Eye (tissue), 1 donor: ENCODE data around the gene TFB1M.
"Not testable (repeated sequence)": the region's sequence is repeated elsewhere in the genome, so short reads cannot be mapped to it uniquely, and the experiment has no call there.

Experiments used
- DNase-seq: peaks from one replicate; pipeline ENCODE4 v3.0.0-alpha.2; 2015

The TFB1M gene

DNA sequence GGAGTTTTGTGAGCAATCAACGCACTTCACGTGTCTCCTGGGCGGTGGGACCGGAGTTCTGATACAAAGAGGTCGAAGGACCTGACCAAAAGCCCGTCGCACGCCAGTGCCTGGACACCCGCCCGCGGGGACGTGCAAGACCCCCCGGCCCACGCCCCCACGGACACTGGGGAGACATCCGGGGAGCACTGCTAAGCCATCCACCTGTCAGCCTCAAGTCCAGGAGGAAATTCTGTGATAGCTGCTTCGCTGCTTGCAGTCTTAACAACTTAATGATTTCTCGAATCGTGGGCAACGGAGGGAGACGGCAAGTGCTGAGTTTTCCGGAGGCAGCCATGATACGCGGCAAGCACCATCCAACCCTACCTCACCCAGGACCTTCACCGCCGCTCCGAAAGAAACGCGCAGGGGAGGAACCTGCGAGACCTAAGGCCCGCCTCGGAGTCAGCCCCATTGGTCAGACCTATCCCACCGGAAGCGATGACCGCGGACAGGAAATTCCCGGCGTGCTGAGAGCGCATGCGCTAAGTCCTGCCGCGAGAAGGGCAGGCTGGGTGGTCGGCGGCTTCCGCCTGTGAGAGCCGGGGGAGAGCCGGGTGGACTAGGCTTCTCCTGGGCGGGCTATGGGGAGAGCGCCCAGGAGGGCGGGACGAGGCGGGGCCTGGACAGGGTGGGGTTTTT is at the start of gene TFB1M:
TFB1M (minus strand) TSS at position 393 of the 681 bp plus-strand sequence; CDS start at position 337, 56 bp downstream.
- peak; percentile 99 for DNase-seq

DNA sequence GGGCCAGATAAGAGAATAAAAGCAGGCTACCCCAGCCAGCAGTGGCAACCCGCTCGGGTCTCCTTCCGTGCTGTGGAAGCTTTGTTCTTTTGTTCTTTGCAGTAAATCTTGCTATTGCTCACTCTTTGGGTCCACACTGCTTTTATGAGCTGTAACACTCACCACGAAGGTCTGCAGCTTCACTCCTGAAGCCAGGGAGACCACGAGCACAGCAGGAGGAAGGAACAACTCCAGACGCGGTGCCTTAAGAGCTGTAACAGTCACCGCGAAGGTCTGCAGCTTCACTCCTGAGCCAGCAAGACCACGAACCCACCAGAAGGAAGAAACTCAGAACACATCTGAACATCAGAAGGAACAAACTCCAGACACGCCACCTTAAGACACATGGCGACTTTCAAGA is 49.7 kb upstream of the TFB1M start:
- DNase-seq = not testable (repeated sequence)

DNA sequence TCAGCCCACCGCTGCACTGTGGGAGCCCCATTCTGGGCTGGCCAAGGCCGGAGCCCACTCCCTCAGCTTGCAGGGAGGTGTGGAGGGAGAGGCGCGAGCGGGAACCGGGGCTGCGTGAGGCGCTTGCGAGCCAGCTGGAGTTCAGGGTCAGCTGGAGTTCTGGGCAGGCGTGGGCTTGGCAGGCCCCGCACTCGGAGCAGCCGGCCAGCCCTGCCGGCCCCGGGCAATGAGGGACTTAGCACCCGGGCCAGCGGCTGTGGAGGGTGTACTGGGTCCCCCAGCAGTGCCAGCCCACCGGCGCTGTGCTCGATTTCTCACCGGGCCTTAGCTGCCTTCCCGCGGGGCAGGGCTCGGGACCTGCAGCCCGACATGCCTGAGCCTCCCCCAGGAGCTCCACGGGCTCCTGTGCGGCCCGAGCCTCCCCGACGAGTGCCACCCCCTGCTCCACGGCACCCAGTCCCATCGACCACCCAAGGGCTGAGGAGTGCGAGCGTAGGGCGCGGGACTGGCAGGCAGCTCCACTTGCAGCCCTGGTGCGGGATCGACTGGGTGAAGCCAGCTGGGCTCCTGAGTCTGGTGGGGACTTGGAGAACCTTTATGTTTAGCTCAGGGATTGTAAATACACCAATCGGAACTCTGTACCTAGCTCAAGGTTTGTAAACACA is 48.8 kb upstream of the TFB1M start:
- not testable (repeated sequence) for DNase-seq

DNA sequence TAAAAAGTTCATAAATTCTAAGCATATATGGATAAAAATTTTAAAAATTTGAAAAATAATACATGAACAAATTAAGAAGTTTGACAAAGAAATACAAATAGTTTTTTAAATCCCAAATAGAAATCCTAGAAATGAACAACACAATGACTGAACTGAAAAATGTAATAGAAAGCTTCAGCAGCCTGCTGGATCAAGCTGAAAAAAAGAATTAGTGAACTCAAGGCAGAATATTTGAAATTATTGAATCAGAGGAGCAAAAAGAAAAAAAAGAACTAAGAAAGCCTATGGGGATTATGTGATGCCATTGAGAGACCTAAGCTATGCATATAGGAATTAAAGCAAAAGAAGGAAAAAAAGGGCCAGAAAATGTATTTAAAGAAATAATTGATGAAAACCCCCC is 39.9 kb upstream of the TFB1M start:
- no peak for DNase-seq

DNA sequence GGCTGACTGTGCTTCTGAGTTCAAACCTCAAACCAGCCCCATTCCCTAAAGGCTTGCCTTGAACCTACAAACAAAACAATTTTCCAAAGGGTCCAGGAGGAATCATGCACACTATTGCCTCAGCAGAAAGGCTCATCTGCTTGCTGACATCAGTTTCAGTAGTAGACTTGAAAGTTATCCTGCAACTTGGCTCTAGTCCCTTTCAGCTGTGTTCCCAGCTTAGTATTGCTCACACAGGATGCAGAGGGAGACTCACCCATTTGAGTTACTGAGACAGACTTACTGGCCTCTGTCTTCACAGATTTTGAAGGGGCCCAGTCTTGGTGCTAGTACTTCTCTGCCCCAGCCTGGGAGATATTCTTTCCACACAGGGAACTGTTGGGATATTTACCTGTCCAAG is 38.5 kb upstream of the TFB1M start:
- no peak for DNase-seq

DNA sequence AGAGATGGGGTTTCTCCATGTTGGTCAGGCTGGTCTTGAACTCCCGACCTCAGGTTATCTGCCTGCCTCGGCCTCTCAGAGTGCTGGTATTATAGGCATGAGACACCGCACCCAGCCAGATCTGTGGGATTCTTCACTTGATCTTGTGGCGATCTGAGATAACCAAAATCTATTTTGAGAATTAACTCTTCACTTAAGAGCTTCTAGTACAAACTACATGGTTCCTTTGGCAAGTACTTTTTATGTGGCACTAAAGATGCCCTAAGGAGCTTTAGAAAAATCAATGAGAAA is 37.8 kb upstream of the TFB1M start:
- DNase-seq = no peak

DNA sequence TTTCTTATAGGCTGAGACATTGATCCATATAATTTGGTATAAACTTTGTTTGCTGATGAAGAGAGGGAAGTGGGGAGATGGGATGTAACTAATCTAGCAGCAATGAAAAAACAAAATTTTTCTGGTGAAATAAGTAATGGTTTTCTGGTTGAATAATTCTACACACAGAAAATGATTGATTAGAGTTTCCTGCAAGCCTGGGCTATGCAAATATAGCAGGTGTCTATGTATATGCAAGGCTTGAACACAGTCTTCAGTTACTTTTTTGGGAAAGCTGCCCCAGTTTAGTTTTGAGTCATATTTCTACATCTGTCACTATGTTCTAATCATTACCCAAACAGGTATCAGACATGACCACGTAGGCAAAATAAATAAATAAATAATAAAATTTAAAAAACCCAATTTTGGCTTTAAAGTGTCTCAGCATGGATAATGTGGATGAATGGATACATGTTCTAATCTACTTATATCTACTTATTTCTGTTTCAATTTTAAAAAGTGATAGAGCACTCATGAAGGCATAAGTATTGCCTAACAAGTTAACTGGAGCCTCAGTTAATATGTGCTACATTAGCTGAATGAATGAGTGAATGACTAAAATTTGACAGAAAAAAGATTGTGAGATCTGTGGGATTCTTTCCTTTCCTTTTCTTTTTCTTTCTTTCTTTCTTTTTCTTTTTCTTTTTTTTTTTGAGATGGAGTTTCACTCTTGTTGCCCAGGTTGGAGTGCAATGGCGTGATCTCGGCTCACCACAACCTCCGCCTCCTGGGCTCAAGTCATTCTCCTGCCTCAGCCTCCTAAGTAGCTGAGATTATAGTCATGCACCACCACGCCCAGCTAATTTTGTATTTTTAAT is 37.2 kb upstream of the TFB1M start:
- DNase-seq = no peak

DNA sequence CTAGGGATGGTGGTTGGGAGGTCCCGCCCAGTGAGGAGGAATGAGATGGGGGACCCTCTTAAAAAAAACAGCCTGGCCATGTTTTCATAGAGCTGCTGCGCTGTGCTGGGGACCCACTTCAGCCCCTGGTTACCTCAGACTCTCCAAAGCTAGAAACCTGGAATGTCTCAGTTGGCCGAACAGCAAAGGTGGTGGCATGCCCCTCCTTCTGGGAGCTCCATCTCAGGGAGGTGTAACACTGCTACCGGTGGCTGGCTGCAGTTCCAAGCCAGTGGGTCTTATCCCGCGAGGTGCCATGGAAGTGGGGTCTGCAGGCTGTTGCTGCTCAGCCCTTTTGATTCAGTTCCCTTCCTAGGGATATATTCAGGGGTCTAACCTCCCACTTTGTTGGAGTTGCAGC is 35.7 kb upstream of the TFB1M start:
- no peak for DNase-seq

DNA sequence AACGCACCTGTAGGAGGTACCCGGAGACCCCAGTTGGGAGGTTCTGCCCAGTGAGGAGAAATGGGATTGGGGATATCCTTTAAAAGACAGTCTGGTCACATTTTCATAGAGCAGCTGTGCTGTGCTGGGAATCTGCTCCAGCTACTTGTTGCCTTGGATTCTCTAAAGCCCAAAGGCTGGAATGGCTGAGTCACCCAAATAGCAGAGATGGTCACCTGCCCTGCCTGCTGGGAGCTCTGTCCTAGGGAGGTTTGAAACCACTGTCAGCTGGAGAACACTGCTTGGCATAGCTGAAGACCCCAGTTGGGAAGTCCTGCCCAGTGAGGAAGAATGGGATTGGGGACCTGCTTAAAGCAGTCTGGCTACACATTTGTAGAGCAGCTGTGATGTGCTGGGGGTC is 34.8 kb upstream of the TFB1M start:
- no peak for DNase-seq

DNA sequence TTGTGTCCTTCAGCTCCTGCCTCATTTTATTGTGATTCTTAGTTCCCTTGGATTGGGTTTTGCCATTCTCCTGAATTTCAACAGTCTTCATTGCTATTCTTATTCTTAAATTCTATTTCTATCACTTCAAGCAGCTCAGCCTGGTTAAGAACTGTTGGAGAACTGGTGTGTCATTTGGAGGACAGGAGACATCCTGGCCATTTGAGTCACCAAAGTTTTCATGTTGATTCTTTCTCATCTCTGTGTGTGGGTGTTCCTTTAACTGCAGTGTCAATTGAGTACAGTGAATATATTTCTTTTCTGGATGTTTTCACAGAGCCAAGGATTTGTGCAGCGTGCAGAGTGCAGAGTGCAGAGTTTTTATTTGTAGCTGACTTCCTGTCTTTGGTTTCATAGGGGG is 33.5 kb upstream of the TFB1M start:
- DNase-seq = no peak

DNA sequence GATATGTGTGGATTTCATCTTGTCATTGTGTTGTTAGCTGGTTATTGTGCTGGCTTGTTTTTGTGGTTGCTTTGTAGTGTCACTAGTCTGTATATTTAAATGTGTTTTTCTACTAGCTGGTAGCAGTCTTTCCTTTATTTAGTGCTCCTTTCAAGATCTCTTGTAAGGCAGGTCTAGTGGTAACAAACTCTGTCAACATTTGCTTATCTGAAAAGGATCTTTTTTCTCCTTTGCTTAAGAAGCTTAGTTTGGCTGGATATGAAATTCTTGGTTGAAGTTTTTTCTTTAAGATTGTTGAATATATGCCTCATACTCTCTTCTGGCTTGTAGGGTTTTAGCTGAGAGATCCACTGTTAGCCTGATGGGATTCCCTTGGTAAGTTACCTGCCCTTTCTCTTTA is 32.7 kb upstream of the TFB1M start:
- DNase-seq = no peak

DNA sequence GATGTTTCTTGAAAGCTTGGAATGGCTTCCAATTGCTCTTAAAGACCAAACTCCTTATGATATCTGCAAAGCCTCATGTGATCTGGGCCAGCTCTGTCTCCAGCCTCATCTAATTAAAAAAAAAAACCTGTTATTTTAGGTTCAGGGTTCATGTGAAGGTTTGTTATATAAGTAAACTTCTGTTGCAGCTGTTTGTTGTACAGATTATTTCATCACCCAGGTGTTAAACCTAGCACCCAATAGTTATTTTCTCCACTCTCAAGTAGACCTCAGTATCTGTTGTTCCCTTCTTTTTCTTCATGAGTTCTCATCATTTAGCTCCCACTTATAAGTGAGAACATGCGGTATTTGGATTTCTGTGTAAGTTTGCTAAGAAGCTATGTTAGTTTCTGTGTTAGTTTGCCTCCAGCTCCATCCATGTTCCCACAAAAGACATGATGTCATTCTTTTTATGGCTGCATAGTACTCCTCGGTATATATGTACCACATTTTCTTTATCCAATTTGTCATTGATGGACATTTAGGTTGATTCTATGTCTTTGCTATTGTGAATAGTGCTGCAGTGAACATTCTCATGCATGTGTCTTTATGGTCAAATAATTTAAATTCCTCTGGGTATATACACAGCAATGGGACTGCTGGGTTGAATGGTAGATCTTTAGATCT is 30.2 kb upstream of the TFB1M start:
- no peak for DNase-seq

DNA sequence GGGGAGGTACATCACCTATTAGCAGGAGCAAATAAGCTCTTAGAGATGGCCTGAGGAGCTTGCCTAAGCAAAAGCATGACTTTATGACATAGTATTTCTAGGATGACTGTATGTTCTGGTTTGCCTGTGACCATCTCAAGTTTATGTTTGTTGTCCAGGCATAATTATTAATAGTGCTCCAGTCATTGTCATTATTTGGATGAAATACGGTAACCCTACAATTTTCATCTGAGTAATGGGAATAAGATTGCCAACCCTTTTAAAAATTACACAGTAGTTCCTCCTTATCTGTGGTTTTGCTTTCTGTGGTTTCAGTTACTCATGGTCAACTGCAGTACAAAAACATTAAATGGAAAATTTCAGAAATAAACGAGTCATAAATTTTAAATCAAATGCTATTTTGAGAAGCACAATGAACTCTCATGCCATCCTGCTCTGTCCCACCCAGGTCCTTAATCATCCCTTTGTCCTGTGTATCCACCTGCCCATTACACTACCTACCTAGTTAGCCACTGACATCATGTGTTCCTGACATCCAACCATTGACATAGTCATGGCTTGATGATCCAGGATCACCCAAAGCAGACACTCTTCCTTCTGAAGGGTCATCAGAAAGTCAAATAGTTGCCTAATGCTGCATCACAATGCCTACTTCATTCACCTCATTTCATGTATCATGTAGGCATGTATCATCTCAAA is 27.0 kb upstream of the TFB1M start:
- DNase-seq = no peak

DNA sequence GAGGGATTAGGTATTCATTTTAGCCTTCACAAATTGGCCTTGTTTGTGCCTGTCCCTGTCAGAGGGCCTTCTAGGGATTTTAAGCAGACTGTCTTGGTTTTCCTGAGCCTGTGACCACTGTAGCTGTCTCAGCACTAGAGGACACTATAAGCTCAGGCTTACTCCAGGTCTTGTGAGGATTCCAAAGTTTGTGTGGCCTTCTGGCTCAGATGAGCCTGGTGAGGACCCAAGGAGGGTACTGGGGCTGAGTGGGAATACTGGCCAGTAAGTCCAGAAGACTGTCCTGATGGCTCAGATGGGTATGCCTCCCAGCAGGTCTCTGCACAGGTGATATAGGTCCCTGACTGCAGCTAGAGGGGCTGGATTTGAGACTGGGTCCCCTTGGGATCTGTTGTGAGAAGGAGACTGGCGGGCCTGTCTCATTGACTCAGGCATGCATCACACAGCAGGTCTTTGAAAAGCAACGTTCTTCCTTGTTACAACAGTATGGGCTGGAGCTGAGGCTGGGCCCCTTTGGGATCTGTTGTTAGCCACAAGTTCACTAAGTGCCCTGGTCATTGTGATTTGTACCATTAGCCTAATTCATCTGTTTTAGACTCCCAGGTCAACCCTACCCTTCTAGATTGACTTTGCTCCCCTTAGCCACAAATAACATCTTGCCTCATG is 26.3 kb upstream of the TFB1M start:
- DNase-seq = no peak

DNA sequence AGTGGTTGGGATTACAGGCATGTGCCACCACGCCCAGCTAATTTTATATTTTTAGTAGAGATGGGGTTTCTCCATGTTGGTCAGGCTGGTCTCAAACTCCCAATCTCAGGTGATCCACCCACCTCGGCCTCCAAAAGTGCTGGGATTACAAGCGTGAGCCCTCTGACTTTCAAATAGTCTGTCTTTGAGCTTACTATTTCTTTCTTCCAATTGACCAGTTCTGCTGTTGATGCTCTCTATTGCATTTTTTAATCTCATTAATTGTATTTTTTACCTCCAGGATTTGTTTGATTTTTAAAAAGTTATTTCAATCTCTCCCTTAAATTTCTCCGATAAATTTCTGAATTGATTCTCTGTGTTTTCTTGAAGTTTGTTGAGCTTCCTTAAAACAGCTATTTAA is 25.6 kb upstream of the TFB1M start:
- not testable (repeated sequence) for DNase-seq

DNA sequence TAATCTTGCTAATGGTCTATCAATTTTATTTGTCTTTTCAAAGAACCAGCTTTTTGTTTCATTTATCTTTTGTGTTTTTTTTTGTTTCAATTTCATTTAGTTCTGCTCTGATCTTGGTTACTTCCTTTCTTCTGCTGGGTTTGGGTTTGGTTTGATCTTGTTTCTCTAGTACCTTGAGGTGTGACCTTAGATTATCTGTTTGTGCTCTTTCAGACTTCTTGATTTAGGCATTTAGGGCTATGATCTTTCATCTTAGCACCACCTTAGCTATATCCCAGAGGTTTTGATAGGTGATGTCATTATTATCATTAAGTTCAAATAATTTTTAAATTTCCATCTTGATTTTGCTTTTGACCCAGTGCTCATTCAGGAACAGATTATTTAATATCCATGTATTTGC is 24.0 kb upstream of the TFB1M start:
- DNase-seq = not testable (repeated sequence)

DNA sequence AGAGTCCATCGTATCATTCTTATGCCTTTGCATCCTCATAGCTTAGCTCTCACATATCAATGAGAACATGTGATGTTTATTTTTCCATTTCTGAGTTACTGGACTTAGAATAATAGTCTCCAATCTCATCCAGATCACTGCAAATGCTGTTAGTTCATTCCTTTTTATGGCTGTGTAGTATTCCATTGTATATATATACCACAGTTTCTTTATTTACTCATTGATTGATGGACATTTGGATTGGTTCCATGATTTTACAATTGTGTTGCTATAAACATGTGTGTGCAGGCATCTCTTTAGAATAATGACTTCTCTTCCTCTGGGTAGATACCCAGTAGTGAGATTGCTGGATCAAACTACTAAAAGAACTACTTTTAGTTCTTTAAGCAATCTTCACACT is 21.0 kb upstream of the TFB1M start:
- no peak for DNase-seq

DNA sequence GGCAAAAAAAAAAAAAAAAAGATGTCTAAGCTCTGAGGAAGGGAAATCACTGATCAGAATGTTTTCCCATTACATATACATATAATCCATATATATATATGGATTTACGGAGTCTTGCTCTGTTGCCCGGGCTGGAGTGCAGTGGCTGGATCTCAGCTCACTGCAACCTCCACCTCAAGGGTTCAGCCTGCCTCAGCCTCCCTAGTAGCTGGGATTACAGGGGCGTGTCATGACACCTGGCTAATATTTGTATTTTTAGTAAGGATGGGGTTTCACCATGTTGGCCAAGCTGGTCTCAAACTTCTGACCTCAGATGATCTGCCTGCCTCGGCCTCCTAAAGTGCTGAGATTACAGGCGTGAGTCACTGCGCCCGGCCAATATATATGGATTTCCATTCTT is 19.8 kb upstream of the TFB1M start:
- not testable (repeated sequence) for DNase-seq

DNA sequence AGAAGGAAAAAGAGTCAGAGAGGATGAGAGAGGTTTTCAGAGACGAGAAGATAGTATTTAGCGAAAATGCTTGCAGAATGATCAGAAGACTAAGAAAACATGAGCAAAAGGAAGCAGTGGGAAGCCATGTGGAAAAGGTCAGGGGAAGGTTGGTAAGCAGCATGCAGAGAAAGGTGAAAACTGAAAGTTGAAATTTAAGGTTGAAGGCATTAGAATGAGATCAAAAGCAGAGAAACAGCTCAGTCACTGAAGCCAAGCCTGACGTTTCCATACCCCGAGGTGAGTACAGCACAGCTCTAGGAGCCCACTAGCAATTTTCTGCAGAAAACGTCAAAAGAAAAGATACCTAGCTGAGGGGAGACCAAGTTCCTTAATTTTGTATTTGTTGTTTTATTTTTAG is 19.1 kb upstream of the TFB1M start:
- DNase-seq = no peak

DNA sequence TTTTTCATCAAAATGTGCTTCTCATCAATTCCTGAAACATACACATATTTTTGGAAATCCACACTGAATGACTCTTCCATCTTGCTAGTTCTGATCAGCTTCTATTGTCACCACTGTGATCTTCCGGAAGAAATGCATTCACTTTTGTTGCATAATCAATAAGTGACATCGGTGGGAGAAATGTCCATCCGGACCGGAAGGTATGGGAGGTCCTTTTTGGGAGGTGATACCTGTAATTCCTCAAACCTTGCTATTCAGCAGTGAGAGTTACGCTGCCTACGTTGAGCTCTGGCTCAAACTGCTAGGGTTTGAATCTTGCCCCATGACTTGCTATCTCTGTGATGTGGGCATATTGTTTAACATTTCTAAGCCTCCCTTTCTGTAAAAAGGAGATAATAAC is 16.6 kb upstream of the TFB1M start:
- DNase-seq = no peak

DNA sequence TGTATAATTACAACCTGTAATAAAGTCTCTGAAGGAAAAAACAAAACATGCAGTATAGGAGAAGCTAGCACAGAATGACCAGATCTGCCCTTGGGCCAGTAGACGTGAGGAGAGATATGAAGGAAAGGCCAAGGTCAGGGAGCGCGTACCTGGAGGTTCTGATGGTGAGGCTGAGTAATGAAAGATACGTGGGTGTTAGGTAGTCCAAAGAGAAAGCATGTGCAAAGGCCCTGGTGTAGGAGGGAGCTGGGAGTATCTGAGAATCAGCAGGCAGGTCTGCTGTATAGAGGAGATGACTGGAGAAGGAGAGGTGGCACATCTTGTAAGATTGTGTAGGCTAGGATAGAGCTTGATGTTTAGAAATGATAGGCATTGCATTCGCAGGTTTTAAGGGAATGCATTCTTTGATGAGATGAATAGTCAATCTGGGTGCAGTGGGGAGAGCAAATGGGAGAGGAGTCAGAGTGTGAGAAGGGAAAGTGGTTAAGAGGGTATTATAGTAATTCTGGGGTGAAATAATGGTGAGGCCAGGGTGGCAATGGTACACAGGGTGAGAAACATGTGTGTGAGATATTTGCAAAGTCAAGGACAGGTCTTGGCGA is 15.9 kb upstream of the TFB1M start:
- no peak for DNase-seq
